DND-41 (cell line): Measurements from ENCODE around the gene SFTA2.

Experiments used
- CTCF ChIP-seq: IDR thresholded peaks from 2 replicates; pipeline ENCODE4 v1.5.1; 2012; ENCODE audit warnings: borderline replicate concordance, low read length, moderate library complexity, mild to moderate bottlenecking; ENCODE audit not compliant: poor library complexity, severe bottlenecking; ENCODE audit errors: extremely low read depth
- EZH2 ChIP-seq: IDR thresholded peaks from 3 replicates; pipeline ENCODE4 v1.6.1; 2012; ENCODE audit warnings: borderline replicate concordance, low read depth, mild to moderate bottlenecking, moderate library complexity, low read length, inconsistent platforms; ENCODE audit not compliant: severe bottlenecking

- no peak for TF ChIP-seq CTCF
- TF ChIP-seq EZH2 = no peak
These were observed 37.6 kb downstream of the SFTA2 start for GRCh38 chr6:30894381-30894780.
